OCI-LY1 (cell line): ENCODE results near the gene PRRT2.

Source experiments
- H2AFZ ChIP-seq: fragments of 200-600 bp; sonication (generic), shearing (Covaris generic); 2 replicates; pipeline ENCODE4 v1.6.0; 2014; ENCODE audit warnings: antibody characterized with exemption, mild to moderate bottlenecking, low read length
- H3F3A ChIP-seq: fragments of 200-600 bp; sonication (generic), shearing (Covaris generic); 2 replicates; pipeline ENCODE4 v1.6.0; 2014; ENCODE audit warnings: mild to moderate bottlenecking, antibody characterized with exemption, low read length, moderate library complexity; ENCODE audit not compliant: insufficient read depth
- H3K27ac ChIP-seq: fragments of 200-600 bp; sonication (generic); 2 replicates; pipeline ENCODE4 v1.5.1; 2014; ENCODE audit warnings: low read length, mixed run types, mild to moderate bottlenecking, low read depth; ENCODE audit not compliant: poor library complexity, severe bottlenecking
- H3K27me3 ChIP-seq: fragments of 200-600 bp; sonication (generic); 2 replicates; pipeline ENCODE4 v1.6.0; 2014; ENCODE audit warnings: antibody characterized with exemption, mild to moderate bottlenecking, low read length, moderate library complexity; ENCODE audit not compliant: insufficient read depth
- H3K36me3 ChIP-seq: fragments of 200-600 bp; sonication (generic); 2 replicates; pipeline ENCODE4 v1.6.1; 2014; ENCODE audit warnings: mild to moderate bottlenecking, antibody characterized with exemption, low read length, moderate library complexity, mixed read lengths; ENCODE audit not compliant: insufficient read depth
- H3K4me1 ChIP-seq: fragments of 200-600 bp; sonication (generic); 2 replicates; pipeline ENCODE4 v1.5.1; 2014; ENCODE audit warnings: mild to moderate bottlenecking, low read length, moderate library complexity; ENCODE audit not compliant: insufficient read depth, severe bottlenecking
- H3K4me2 ChIP-seq: fragments of 200-600 bp; sonication (generic), shearing (Covaris generic); 2 replicates; pipeline ENCODE4 v1.6.1; 2014; ENCODE audit warnings: low read length
- H3K4me3 ChIP-seq: fragments of 200-600 bp; sonication (generic); 2 replicates; pipeline ENCODE4 v1.5.1; 2014; ENCODE audit warnings: low read length, low read depth, mild to moderate bottlenecking, mixed read lengths; ENCODE audit not compliant: poor library complexity, severe bottlenecking
- H3K79me2 ChIP-seq: fragments of 200-600 bp; shearing (Covaris generic); 2 replicates; pipeline ENCODE4 v1.6.1; 2016; ENCODE audit warnings: mixed run types, low read length, mixed read lengths; ENCODE audit not compliant: insufficient read depth
- H3K9ac ChIP-seq: fragments of 200-600 bp; sonication (generic), shearing (Covaris generic); 2 replicates; pipeline ENCODE4 v1.6.1; 2014; ENCODE audit warnings: mild to moderate bottlenecking, low read length, mixed read lengths
- H3K9me2 ChIP-seq: fragments of 200-600 bp; sonication (generic), shearing (Covaris generic); 2 replicates; pipeline ENCODE4 v1.6.1; 2014; ENCODE audit warnings: low read depth, mild to moderate bottlenecking, low read length, mixed read lengths
- H3K9me3 ChIP-seq: fragments of 200-600 bp; shearing (Covaris generic); 2 replicates; pipeline ENCODE4 v1.6.1; 2014; ENCODE audit warnings: low read length, mixed read lengths
- H4K20me1 ChIP-seq: fragments of 200-600 bp; sonication (generic), shearing (Covaris generic); 2 replicates; pipeline ENCODE4 v1.6.0; 2016; ENCODE audit warnings: mild to moderate bottlenecking, low read length; ENCODE audit not compliant: insufficient read depth
- CTCF ChIP-seq: fragments of 200-600 bp; sonication (generic), shearing (Covaris generic); IDR thresholded peaks from 2 replicates; pipeline ENCODE4 v1.5.1; 2017; ENCODE audit warnings: mild to moderate bottlenecking, antibody characterized with exemption, low read length, moderate library complexity, mixed read lengths
- EZH2 ChIP-seq: fragments of 200-600 bp; sonication (generic), shearing (Covaris generic); IDR thresholded peaks from 2 replicates; pipeline ENCODE4 v1.8.0; 2017; ENCODE audit warnings: borderline replicate concordance, mixed run types, mild to moderate bottlenecking, antibody characterized with exemption, low read length, moderate library complexity, mixed read lengths

PRRT2 gene

DNA sequence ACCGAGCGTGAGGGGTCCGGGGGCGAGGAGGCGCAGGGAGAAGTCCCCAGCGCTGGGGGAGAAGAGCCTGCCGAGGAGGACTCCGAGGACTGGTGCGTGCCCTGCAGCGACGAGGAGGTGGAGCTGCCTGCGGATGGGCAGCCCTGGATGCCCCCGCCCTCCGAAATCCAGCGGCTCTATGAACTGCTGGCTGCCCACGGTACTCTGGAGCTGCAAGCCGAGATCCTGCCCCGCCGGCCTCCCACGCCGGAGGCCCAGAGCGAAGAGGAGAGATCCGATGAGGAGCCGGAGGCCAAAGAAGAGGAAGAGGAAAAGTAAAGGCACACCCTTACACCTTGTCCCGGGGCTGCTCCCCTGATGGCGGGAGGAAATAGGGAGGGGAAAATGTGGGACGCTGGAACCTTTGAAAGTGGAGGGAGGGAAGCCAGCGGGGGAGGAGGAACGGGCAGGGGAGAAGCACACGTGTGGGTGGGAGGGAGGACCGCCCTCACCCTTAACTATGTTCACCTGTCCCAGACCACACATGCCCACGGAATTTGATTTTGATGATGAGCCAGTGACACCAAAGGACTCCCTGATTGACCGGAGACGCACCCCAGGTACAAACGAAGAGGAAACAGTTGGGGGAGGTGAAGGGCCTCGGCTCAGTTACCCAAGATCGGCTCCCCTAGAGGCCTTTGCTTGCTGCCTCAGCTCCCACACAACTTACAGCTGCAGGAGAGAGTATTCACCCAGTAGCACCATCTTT is 4.9 kb downstream of the PRRT2 start:
- peak overlapping the region; percentile 95 for H3K9ac ChIP-seq
- no peaks in the 10 kb centered on the region for H3F3A ChIP-seq
- H3K27me3 ChIP-seq = no peaks in the 10 kb centered on the region
- H3K36me3 ChIP-seq = peaks cover 22% of the 10 kb centered on the region
- H3K79me2 ChIP-seq = no peaks in the 10 kb centered on the region
- no peak overlapping the region for H2AFZ ChIP-seq
- no peaks in the 10 kb centered on the region for H3K9me3 ChIP-seq
- peak overlapping the region; percentile 91 for H3K4me2 ChIP-seq
- H3K27ac ChIP-seq = peak overlapping the region; percentile 73
- H3K9me2 ChIP-seq = no peaks in the 10 kb centered on the region
- TF ChIP-seq CTCF (no peak), EZH2 (no peak)
- peak overlapping the region; percentile 93 for H3K4me3 ChIP-seq
- H4K20me1 ChIP-seq = no peaks in the 10 kb centered on the region
- peaks cover 53% of the 10 kb centered on the region for H3K4me1 ChIP-seq

DNA sequence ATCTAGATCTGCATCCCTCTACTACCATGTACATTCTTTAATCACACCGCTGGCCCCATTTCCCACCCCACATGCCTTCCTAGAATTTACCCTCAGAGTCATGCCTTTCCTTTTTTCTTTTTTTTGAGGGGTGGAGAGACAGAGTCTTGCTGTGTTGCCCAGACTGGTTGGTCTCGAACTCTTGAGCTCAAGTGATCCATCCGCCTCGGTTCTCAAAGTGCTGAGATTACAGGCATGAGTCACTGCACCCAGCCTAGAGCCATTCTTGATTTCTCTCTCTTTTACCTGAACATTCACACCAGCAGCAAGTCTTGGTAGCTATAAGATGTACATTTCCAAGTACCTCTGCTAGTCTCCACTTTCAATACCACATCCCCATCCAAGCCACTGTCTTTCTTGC is 6.1 kb downstream of the PRRT2 start:
- no peak overlapping the region for H3K4me3 ChIP-seq
- no peak overlapping the region for H3K4me2 ChIP-seq
- no peaks in the 10 kb centered on the region for H3K79me2 ChIP-seq
- H3K4me1 ChIP-seq = peaks cover 48% of the 10 kb centered on the region
- H4K20me1 ChIP-seq = no peaks in the 10 kb centered on the region
- no peaks in the 10 kb centered on the region for H3F3A ChIP-seq
- no peaks in the 10 kb centered on the region for H3K9me2 ChIP-seq
- peaks cover 26% of the 10 kb centered on the region for H3K36me3 ChIP-seq
- no peak for TF ChIP-seq CTCF
- no peak for TF ChIP-seq EZH2
- H2AFZ ChIP-seq = no peak overlapping the region
- no peaks in the 10 kb centered on the region for H3K9me3 ChIP-seq
- no peak overlapping the region for H3K9ac ChIP-seq
- H3K27me3 ChIP-seq = no peaks in the 10 kb centered on the region
- no peak overlapping the region for H3K27ac ChIP-seq

- H3K79me2 ChIP-seq = no peaks in the 10 kb centered on the region
- no peak overlapping the region; the same call in 1 of the 2 replicates for H3K9ac ChIP-seq
- H3K27me3 ChIP-seq = no peaks in the 10 kb centered on the region
- H3K4me2 ChIP-seq = peak overlapping the region; percentile 71
- H3K27ac ChIP-seq = no peak overlapping the region
- H3K36me3 ChIP-seq = peaks cover 26% of the 10 kb centered on the region
- no peak overlapping the region for H2AFZ ChIP-seq
- TF ChIP-seq CTCF (no peak), EZH2 (no peak)
- H4K20me1 ChIP-seq = no peaks in the 10 kb centered on the region
- H3K9me3 ChIP-seq = no peaks in the 10 kb centered on the region
- no peaks in the 10 kb centered on the region for H3F3A ChIP-seq
- H3K4me3 ChIP-seq = peak overlapping the region; percentile 58
- no peaks in the 10 kb centered on the region for H3K9me2 ChIP-seq
- peaks cover 48% of the 10 kb centered on the region for H3K4me1 ChIP-seq
These were observed 7.5 kb downstream of the PRRT2 start for GRCh38 chr16:29819506-29819905.
